Motor neuron (in vitro differentiated cells): Measurements from ENCODE around the gene PLCL2. TPM values are rescaled to one million over a fixed set of nuclear protein-coding genes. Genes with fewer than 3 reads are reported as not detected.

ENCODE experiments used
- ATAC-seq, 8 experiments: fragments of 200-7000 bp; cut with Tn5 transposase; replicated peaks in 6 of 8; 2 replicates each; pipeline ENCODE4 v1.8.0; 2021; ENCODE audit warnings: mild to moderate bottlenecking in 8 of 8, moderate library complexity in 8 of 8
- H3K27ac ChIP-seq, 2 donors: fragments of 250-450 bp; sonication (Bioruptor Pico); 2 replicates each; pipeline ENCODE4 v1.9.0; 2021; ENCODE audit warnings: antibody characterized with exemption in 2 of 2, mild to moderate bottlenecking in 2 of 2, moderate library complexity in 1 of 2
- H3K4me1 ChIP-seq, 2 donors: fragments of 250-450 bp; sonication (Bioruptor Pico); replicated peaks in 1 of 2; 2 replicates each; pipeline ENCODE4 v1.6.1; 2021; ENCODE audit warnings: antibody characterized with exemption in 2 of 2, mild to moderate bottlenecking in 2 of 2, moderate library complexity in 1 of 2
- H3K4me3 ChIP-seq, 5 donors: fragments of 250-450 bp; sonication (Bioruptor Pico); 2 replicates each; pipeline ENCODE4 v1.9.0; 2021; ENCODE audit warnings: antibody characterized with exemption in 5 of 5, mild to moderate bottlenecking in 5 of 5, moderate library complexity in 4 of 5
- WGBS, 10 experiments: fragments of 450-650 bp; shearing (Covaris generic); methylation state at CpG; one replicate each; pipeline ENCODE4 v1.0.0; 2022; 5-methylcytosine and 5-hydroxymethylcytosine counted together
- in situ Hi-C, 9 experiments: fragments of 400-800 bp; cut with MboI; loops; one replicate each; pipeline ENCODE4 v1.15.0; 2021; ENCODE audit warnings: low sequenced_read_pairs in 9 of 9, low pct_unique_long_range_greater_than_20kb in 2 of 9; ENCODE audit not compliant: unreplicated experiment in 9 of 9
- total RNA-seq, 8 experiments: library from RNA; unstranded; fragments of 300-600 nt; gene quantifications; 2 replicates each; pipeline versions ENCODE4 v1.2.3 to v1.2.4, GENCODE V29; 2022

Gene PLCL2
- total RNA-seq, 8 experiments from 2014 or later = 12.3 to 28.0 (median 21.6) TPM

DNA sequence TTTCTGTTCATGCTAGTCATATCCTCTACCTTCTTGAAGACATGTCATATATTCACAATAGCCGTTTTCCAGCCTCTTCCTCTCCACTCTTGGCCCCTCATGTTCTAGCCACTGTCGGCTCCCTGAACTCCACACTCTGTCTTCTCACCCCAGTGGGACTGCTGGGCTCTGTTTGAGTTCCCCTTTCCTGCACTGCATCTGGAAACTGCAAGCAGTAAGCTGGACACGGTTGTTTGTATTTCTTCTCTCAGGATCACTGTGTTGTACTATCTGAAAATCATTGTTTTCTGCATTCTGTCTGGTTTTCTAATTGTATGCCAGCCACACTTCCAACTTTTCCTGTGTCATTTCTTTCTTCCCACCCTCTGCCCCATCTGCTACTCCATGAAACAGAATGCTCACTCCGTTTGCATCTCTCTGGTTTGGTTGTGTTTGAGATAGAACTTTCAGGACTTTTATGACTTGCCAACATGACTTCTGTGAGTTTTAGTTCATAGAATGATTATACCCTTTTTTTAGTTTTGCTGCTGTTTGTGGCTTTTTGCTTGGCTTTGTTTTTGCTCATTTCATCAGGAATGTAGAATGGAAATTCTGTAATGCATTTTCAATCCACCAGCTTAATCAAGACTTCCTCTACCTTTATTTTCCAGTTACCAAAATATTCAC is 192.3 kb downstream of the PLCL2 start:
- H3K27ac ChIP-seq = no peak overlapping the region
- WGBS, 10 experiments = 39 to 93% (median 81%) methylated on average over 1 to 4 of the region's 4 CpGs
- in situ Hi-C loops = no loop called here

DNA sequence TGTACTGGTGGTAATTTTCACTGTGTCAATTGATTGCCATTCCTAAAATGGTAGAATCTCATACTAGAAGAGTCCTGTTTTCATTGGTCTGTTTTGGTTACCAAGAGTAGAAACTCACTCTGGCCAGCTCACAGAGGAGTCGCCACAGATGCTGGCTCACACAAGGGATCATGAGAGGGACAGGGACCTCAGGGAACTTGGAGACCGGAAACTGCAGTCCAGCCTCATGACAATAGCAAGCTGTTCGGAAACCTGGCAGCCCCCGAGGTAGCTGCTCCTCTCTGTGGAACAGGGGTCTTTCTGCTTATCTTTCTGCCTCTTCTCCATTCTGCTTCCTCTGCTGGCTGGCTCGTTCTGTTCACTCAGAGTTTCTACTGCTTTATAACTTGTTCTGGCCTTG is 192.9 kb downstream of the PLCL2 start:
- H3K27ac ChIP-seq = no peak overlapping the region
- in situ Hi-C loops = no loop called here
- 64 to 100% (median 93%) methylated on average over 1 to 4 of the region's 5 CpGs; no CpG with 5 or more reads in 2 of the 10 experiments for whole genome bisulfite sequencing, 10 experiments
- no peak overlapping the region for H3K4me3 ChIP-seq
- H3K4me1 ChIP-seq = peaks cover 0 to 4% of the 10 kb centered on the region in 2 donors
- ATAC-seq = peak in 1 of 8 experiments; percentile 91

More for the DNA sequence above, 192.3 kb downstream of the PLCL2 start:
- Histone ChIP-seq H3K4me3 (no peak overlapping the region), H3K4me1 (peaks cover 0 to 4% of the 10 kb centered on the region in 2 donors)
- no peak for ATAC-seq

DNA sequence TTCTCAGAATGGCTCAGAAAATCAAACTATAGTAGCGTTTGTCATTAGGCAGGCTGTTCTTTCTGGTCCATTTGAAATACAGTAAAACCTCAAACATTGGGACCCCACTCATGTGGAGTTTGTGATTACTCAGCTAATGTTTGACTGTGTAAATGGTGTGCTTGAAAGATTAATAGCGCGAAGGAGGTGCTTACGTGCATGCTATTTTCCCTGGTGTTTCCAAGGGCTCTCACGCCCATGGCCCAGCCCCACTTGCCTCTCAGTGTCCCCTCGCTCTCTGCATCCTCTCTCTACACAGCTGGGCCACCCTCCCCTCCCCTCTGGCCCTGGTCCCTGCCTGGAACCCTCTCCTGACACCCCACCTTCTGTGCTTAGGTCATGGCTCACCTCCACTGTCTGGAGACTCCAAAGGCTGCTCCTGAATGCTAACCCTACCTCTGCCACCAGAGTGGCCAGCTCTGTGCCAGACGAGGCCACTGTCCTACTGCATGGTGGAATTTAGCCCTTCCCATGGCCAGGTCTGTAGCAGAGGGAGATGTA is 194.2 kb downstream of the PLCL2 start:
- in situ Hi-C loops = no loop called here
- 88 to 100% (median 95%) methylated on average over 1 to 6 of the region's 7 CpGs; no CpG with 5 or more reads in 1 of the 10 experiments for WGBS, 10 experiments
- no peak overlapping the region for H3K4me3 ChIP-seq
- H3K4me1 ChIP-seq = peaks cover 0 to 4% of the 10 kb centered on the region in 2 donors
- no peak overlapping the region for H3K27ac ChIP-seq
- peak in 3 of 8 experiments; percentile 42 to 97 (median 51) for ATAC-seq

DNA sequence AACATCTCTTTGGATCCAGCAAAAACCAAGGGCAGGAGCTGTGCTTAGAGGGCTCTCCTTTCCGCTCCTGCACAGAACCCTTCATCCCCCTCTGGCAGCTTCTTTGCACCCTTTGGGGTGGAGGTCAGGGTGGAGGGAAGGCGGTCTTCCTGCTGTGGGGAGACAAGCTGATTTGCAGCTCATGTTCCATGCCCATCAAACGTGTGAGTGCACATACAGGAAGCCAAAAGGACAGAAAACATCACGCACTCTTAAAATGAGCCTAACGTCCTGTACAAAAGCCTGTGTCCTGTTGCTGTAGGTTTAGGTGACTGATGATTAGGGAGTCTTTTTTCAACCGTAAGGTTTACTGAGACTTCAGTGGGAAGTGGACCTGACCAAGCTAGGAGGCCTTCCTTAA is 195.2 kb downstream of the PLCL2 start:
- ATAC-seq = no peak
- Histone ChIP-seq H3K4me3 (no peak overlapping the region), H3K4me1 (peaks cover 0 to 4% of the 10 kb centered on the region in 2 donors), H3K27ac (no peak overlapping the region)
- in situ Hi-C loops = no loop called here
- 63 to 100% (median 82%) methylated on average over 1 to 3 of the region's 6 CpGs; no CpG with 5 or more reads in 3 of the 10 experiments for WGBS, 10 experiments

DNA sequence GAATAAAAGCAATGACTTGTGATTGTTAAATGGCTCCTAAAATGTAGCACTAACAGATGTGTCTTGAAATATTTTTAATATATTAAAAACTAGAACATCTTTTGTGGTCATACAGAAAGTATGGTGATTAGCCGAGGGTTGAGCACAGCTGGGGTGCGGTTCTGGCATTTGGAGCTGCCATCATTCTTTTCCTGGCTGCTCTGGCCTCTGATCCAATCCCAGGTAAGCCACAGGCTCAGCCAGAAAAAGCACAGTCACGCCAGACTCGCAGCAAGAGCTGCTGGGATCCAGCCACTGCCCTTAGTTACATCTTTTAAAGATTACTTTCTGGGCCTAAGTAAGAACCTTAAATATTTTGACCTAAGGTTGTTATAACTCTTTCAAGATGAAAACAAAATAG is 196.8 kb downstream of the PLCL2 start:
- no peak overlapping the region for H3K4me3 ChIP-seq
- H3K27ac ChIP-seq = peak overlapping the region in 1 of 2 donors; percentile 39
- peak in 1 of 8 experiments; percentile 75 for ATAC-seq
- WGBS, 10 experiments = 75 to 93% (median 87%) methylated on average over 2 to 4 of the region's 4 CpGs; no CpG with 5 or more reads in 4 of the 10 experiments
- H3K4me1 ChIP-seq = peaks cover 0 to 4% of the 10 kb centered on the region in 2 donors
- in situ Hi-C loops = no loop called here

DNA sequence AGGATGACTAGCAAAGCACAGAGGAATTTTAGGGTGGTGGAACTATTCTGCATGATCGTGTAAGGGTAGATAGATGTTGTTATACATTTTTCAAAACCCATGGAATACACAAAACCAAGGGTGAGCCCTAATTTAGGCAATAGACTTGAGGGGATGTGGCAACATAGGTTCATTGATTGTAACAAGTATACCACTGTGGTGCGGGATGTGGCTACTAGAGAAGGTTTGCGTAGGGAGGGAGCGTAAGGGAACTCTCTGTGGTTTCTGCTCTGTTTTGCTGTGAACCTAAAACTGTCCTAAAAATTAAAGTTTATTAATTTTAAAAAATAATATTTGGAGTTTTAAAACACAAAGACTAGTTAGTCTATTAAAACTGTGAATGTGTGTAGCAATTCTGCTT is 202.8 kb downstream of the PLCL2 start:
- in situ Hi-C loops = no loop called here
- WGBS, 10 experiments = 78 to 100% (median 96%) methylated on average over 1 to 4 of the region's 4 CpGs; no CpG with 5 or more reads in 2 of the 10 experiments
- Histone ChIP-seq H3K4me1 (peaks cover 3 to 8% of the 10 kb centered on the region in 2 donors), H3K27ac (no peak overlapping the region), H3K4me3 (no peak overlapping the region)
- no peak for ATAC-seq

DNA sequence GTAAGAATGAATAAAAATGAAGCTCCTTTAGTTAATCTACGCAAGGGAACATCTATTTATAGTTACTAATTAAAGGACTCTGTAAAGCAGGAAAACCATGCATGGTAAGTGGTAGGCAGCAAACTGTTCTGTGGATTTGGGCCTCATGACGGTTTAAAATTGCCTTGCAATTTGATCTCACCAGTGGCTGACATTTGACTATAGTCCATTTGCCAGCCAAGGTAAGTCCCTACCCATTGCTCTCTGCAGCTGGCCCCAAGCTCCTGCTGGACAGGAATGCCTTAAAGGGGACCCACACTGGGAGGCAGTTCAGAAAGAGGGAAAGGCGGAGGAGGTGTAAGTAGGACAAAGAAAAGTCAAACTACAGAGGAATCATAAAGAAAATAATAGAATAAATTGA is 203.3 kb downstream of the PLCL2 start:
- Histone ChIP-seq H3K4me3 (no peak overlapping the region), H3K27ac (no peak overlapping the region), H3K4me1 (peaks cover 3 to 8% of the 10 kb centered on the region in 2 donors)
- in situ Hi-C loops = no loop called here
- 67 to 100% (median 100%) methylated on average over 1 to 3 of the region's 3 CpGs for WGBS, 10 experiments
- ATAC-seq = no peak

DNA sequence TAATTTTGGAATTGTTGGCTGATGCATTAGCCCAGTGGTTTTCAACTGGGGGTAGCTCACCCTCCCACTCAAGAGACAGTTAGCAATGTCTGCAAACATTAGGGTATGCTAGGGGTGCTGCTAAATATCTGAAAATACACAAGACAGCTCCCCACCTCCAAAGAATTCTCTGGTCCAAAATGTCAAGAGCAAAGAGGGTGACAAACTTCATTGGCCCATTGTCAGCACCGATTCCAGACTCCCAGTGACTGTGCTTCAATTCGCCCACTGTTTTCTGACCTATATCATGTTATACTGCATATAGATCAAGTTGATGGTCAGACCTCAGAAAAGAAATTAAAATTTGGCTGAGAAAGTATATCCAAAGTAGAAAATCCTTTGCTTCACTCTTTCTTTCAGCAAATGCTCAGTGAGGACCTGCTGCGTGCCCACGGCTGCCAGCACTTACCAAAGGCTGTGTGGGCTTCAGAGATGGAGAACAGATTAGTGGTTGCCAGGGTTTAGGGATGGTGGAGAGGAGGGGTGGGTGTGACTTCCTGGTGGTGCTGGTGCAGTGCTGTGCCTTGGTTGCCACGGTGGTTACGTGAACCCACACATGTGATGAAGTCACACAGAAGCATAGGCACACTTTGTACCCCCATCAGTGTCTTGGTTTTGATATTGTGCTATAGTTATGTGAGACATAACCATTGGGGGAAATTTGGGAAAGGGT is 204.0 kb downstream of the PLCL2 start:
- no peak for ATAC-seq
- 80 to 100% (median 92%) methylated on average over 2 to 6 of the region's 6 CpGs; no CpG with 5 or more reads in 3 of the 10 experiments for WGBS, 10 experiments
- in situ Hi-C loops = no loop called here
- H3K4me3 ChIP-seq = no peak overlapping the region
- H3K4me1 ChIP-seq = peaks cover 3 to 8% of the 10 kb centered on the region in 2 donors
- no peak overlapping the region for H3K27ac ChIP-seq

DNA sequence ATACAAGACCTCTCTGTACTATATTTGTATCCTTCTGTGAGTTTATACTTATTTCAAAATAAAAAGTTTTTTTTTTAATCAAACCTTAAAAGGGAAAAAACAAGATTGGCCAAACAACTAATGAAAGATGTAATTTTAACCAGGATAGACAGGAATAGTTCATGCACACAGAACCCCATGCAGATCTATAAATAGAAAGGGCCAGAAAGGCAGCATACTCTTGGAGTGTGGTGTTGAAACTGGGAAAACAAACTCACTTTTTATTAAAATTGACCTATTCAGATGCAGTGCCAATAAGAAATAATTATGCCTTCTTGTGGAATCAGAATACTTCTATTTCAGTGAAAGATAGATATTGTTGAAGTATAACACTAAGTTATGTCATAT is 204.6 kb downstream of the PLCL2 start:
- peaks cover 3 to 8% of the 10 kb centered on the region in 2 donors for H3K4me1 ChIP-seq
- H3K27ac ChIP-seq = no peak overlapping the region
- in situ Hi-C loops = no loop called here
- peak in 1 of 8 experiments; percentile 20 for ATAC-seq
- H3K4me3 ChIP-seq = no peak overlapping the region

DNA sequence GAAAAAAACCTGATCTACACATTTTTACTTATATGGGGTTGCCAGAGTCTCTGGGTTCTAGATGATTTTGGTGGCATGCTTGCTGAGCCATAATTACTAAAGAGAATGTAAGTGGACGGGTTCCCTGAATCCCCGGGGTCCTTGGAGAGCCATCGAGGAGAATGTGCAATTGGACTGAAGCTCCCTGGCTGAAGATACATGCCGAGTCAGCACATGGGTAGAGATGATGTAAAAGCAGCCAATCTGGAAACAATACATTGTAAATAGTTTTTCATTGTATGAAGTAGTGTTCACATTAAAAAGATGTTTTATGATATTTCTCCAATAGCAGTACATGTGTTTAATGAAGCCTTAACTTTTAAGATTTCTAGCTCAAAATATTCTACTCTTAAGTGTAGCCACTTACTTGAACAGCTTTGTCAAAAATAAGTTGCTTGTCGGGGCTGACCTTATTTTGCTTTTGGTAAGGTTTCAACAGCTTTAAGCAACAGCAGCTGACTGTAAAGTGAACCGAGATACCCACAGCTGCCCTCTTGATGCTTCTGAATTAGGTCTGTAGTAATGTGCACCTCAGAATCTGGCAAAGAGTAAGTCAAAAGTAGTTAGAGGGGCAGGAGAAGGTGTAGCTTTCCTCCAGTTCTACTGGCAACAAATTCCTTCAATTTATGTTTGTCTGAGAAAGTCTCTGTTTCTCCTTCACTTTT is 205.7 kb downstream of the PLCL2 start:
- in situ Hi-C loops = no loop called here
- no peak for ATAC-seq
- Histone ChIP-seq H3K4me3 (no peak overlapping the region), H3K4me1 (peaks cover 3 to 8% of the 10 kb centered on the region in 2 donors), H3K27ac (no peak overlapping the region)
- WGBS, 10 experiments = 17 to 96% (median 85%) methylated on average over 1 to 6 of the region's 6 CpGs

DNA sequence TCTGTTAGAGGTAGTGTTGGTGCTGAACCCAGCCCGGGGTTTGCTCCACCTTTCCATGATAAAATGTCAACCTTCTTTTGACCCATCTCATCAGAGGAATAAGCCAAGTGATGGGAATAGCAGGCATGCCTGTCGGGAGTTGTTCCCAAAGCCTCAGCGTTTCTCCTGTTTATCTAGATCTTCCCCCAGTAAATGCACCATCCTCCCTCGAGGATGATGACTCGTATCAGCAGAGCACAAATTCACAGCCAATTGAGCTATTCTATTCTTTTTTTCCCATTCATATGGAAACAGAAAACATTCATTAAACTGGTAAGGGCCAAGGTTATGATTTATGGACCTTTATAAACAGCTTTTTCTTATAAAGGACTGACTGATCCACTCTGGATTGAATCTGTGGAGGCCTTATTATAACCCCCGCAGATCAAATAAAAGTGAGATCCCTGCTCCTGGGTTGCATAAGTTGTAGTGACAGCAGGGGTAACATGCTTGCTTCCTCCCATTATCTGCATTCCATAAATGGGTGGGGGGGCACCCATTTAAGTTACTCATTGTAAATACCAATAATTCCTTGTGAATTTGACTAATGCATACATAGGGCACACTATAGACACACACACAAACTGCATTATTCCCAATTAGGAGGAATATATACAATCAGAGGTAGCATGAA is 207.3 kb downstream of the PLCL2 start:
- H3K27ac ChIP-seq = no peak overlapping the region
- WGBS, 10 experiments = 41 to 100% (median 79%) methylated on average over 1 to 5 of the region's 6 CpGs
- in situ Hi-C loops = no loop called here
- no peak overlapping the region for H3K4me3 ChIP-seq
- ATAC-seq = peak in 4 of 8 experiments; percentile 36 to 58 (median 42)
- peaks cover 3 to 8% of the 10 kb centered on the region in 2 donors for H3K4me1 ChIP-seq

DNA sequence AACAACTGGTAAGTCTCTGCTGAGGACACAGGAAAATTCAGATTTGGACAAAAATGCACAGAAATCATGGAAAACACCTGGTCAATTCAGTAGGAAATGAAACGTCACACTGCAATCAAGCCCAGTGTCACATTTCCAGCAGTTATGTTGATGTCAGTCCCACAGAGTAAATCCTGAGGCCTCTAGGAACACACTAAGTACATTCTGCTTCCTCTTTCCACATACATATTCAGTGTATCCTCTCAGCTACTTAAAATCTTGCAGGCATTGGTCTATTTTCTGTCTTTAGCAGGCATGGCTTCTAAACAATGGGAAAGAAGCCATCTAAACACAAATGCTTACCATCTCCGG is 207.8 kb downstream of the PLCL2 start:
- Histone ChIP-seq H3K27ac (no peak overlapping the region), H3K4me1 (peaks cover 3 to 8% of the 10 kb centered on the region in 2 donors), H3K4me3 (no peak overlapping the region)
- in situ Hi-C loops = no loop called here
- peak in 2 of 8 experiments; percentile 50 to 77 for ATAC-seq
- 50 to 100% (median 86%) methylated on average over 1 to 2 of the region's 2 CpGs; no CpG with 5 or more reads in 4 of the 10 experiments for WGBS, 10 experiments
